ENCODE data around the gene PRR19. TPM values are rescaled to one million over a fixed set of nuclear protein-coding genes. Genes with fewer than 3 reads are reported as not detected.

Gene PRR19
- total RNA-seq, 4 donors from 2014 or later, result 0.27 to 0.45 TPM; not detected in 2

DNA sequence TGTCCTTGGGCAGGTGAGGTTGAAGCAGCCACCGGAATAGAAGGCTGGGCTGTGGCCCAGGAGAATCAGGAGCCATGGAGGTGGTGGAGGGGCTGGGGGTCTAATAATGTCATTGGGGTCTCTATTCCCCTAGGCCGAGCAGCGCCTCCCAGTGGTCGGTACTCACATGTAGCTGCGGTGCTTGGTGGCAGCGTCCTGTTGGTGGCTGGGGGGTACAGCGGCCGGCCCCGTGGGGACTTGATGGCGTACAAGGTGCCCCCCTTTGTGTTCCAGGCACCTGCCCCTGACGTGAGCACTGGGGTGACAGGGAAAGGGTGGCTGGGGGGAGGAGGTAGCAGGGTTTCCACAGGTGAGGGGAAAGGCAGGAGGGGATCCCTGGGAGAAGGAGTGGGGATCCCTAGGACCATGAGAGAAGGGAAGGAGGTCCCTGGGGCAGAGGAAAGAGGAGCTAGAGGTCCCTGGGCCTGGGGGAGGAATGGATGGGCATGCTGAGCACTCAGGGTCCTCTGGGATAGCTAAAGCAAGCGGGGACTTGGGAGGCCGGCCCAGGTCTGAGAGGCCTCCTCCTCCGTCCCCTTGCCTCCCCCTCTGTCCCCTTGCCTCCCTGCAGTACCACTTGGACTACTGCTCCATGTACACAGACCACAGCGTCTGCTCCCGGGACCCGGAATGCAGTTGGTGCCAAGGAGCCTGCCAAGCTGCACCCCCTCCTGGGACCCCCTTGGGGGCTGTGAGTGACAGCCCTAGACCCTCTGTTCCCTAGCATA lies 41.6 kb downstream of the PRR19 start:
- Histone ChIP-seq H3K4me1 (no peaks in the 10 kb centered on the region), H3K36me3 (peaks cover 8 to 10% of the 10 kb centered on the region in 2 donors), H3K4me3 (replicated peaks in 1 of 3) (no peak overlapping the region), H3K27ac (no peak overlapping the region), H3K27me3 (no peaks in the 10 kb centered on the region), H3K9me3 (no peaks in the 10 kb centered on the region)
- intact Hi-C loops (cut with DNase I), result no loop called here
- TF ChIP-seq POLR2A (IDR thresholded peaks at IDR 0.05), result no peak
- TF ChIP-seq, protein P1, sequence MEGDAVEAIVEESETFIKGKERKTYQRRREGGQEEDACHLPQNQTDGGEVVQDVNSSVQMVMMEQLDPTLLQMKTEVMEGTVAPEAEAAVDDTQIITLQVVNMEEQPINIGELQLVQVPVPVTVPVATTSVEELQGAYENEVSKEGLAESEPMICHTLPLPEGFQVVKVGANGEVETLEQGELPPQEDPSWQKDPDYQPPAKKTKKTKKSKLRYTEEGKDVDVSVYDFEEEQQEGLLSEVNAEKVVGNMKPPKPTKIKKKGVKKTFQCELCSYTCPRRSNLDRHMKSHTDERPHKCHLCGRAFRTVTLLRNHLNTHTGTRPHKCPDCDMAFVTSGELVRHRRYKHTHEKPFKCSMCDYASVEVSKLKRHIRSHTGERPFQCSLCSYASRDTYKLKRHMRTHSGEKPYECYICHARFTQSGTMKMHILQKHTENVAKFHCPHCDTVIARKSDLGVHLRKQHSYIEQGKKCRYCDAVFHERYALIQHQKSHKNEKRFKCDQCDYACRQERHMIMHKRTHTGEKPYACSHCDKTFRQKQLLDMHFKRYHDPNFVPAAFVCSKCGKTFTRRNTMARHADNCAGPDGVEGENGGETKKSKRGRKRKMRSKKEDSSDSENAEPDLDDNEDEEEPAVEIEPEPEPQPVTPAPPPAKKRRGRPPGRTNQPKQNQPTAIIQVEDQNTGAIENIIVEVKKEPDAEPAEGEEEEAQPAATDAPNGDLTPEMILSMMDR (IDR thresholded peaks at IDR 0.05), result no peak
- no peak for DNase-seq
- 88 to 95% methylated on average over 12 to 17 of the region's 17 CpGs for whole genome bisulfite sequencing, 2 donors

DNA sequence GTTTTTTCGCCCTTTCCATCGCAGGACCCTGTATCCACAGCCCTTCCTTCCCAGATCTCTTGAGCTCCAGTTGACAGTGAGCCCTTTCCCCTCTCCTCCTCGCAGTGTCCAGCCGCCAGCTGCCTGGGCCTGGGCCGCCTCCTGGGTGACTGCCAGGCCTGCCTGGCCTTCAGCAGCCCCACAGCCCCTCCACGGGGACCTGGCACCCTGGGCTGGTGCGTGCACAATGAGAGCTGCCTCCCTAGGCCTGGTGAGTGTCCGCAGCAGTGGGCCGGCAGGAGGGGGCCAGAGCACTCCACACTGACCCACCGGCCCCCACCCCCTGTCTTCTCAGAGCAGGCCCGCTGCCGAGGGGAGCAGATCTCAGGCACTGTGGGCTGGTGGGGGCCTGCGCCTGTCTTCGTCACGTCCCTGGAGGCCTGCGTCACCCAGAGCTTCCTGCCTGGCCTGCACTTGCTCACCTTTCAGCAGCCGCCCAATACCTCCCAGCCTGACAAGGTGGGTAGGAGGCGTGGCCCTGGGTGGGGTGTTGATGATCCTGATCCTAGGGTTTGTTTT lies 42.5 kb downstream of the PRR19 start:
- peaks cover 8 to 10% of the 10 kb centered on the region in 2 donors for H3K36me3 ChIP-seq
- WGBS, 2 donors, result 93 to 94% methylated on average over 18 of the region's 18 CpGs

DNA sequence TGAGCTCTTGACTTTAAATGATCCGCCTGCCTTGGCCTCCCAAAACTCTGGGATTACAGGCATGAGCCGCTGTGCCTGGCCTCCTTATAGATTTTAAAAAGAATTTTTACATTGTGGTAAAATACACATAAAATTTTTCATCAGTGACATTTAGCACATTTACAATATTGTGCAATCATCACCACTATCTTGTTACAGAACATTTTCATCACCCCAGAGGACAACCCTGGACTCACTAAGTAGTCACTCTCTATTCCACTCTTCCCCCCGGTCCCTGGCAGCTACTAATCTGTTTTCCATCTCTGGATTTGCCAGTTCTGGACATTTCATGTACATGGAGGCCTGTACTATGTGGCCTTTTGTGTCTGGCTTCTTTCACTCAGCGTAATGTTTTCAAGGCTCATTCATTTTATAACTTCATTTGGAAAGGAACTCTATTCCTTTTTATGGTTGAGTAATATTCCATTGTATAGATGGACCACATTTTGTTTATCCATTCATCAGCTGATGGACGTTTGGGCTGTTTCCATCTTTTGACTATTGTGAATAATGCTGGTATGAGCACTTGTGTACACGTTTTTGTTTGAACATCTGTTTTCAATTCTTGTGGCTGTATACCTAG lies 43.4 kb downstream of the PRR19 start:
- H3K27ac ChIP-seq, result no peak overlapping the region
- no peak for DNase-seq
- H3K9me3 ChIP-seq, result no peaks in the 10 kb centered on the region
- 89 to 90% methylated on average over 6 of the region's 6 CpGs for WGBS, 2 donors
- H3K36me3 ChIP-seq, result peaks cover 8 to 10% of the 10 kb centered on the region in 2 donors
- TF ChIP-seq POLR2A (IDR thresholded peaks at IDR 0.05), result no peak
- TF ChIP-seq, protein P1 (IDR thresholded peaks at IDR 0.05), result no peak
- intact Hi-C loops (cut with DNase I), result no loop called here
- no peak overlapping the region for H3K4me3 ChIP-seq (replicated peaks in 1 of 3)
- no peaks in the 10 kb centered on the region for H3K27me3 ChIP-seq
- no peaks in the 10 kb centered on the region for H3K4me1 ChIP-seq

More for the DNA sequence above, 42.5 kb downstream of the PRR19 start:
- Histone ChIP-seq H3K27me3 (no peaks in the 10 kb centered on the region), H3K4me3 (replicated peaks in 1 of 3) (no peak overlapping the region), H3K9me3 (no peaks in the 10 kb centered on the region), H3K27ac (no peak overlapping the region), H3K4me1 (no peaks in the 10 kb centered on the region)
- intact Hi-C loops (cut with DNase I), result no loop called here
- TF ChIP-seq, protein P1 (IDR thresholded peaks at IDR 0.05), result no peak
- no peak for TF ChIP-seq POLR2A (IDR thresholded peaks at IDR 0.05)
- no peak for DNase-seq

GRCh38 chr19:42348211-42348610 lies 46.3 kb downstream of the PRR19 start:
- Histone ChIP-seq H3K4me3 (replicated peaks in 1 of 3) (no peak overlapping the region), H3K27me3 (no peaks in the 10 kb centered on the region)
- WGBS, 2 donors, result 97 to 98% methylated on average over 12 to 14 of the region's 14 CpGs

More at GRCh38 chr19:42348211-42348610, 46.3 kb downstream of the PRR19 start:
- Histone ChIP-seq H3K27ac (no peak overlapping the region), H3K36me3 (peaks cover 8 to 10% of the 10 kb centered on the region in 2 donors), H3K4me1 (no peaks in the 10 kb centered on the region), H3K9me3 (no peaks in the 10 kb centered on the region)
- no peak for DNase-seq
- intact Hi-C loops (cut with DNase I), result no loop called here
- no peak for TF ChIP-seq POLR2A (IDR thresholded peaks at IDR 0.05)
- TF ChIP-seq, protein P1 (IDR thresholded peaks at IDR 0.05), result no peak
